HCT116 (cell line): ENCODE results near the gene DENND5A. TPM values are rescaled to one million over a fixed set of nuclear protein-coding genes. Genes with fewer than 3 reads are reported as not detected.

Experiments
- ATAC-seq: fragments of 200-7000 bp; cut with Tn5 transposase; 2 replicates; pipeline ENCODE4 v1.9.1; 2020; ENCODE audit warnings: mild to moderate bottlenecking, moderate library complexity
- BruUV-seq: library from RNA; stranded (reverse); fragments of 400-500 nt; replicated peaks from 2 replicates; lab custom pipeline; 2021; lab: Mats Ljungman, UMichigan
- CTCF ChIA-PET: fragments of 300-600 bp; sonication (Branson Sonifier 250); formaldehyde crosslinking; loops from one replicate; lab custom pipeline; 2021; ENCODE audit warnings: antibody characterized with exemption; lab: Charles Lee
- POLR2A ChIA-PET: fragments of 300-600, 350-600 bp; sonication (Branson Sonifier 250); formaldehyde crosslinking; loops from one replicate; lab custom pipeline; 2021; ENCODE audit warnings: antibody characterized with exemption; lab: Charles Lee
- RAD21 ChIA-PET, 2 experiments: fragments of 300-600 bp; sonication (Branson Sonifier 250); formaldehyde crosslinking; loops; one replicate each; lab custom pipeline; 2023; ENCODE audit warnings: low total read pairs in 2 of 2; ENCODE audit not compliant: uncharacterized antibody in 2 of 2, unreplicated experiment in 2 of 2, low non-redundant PET in 1 of 2; lab: Charles Lee
- DNase-seq: peaks from one replicate; pipeline ENCODE4 v3.0.0-alpha.2; 2010; ENCODE audit warnings: low read depth, low spot score
- H2AFZ ChIP-seq: fragments of 200-600 bp; shearing (Covaris generic), sonication (generic); 2 replicates; pipeline ENCODE4 v1.6.1; 2017; ENCODE audit warnings: low read depth, mixed run types, mixed read lengths, antibody characterized with exemption, low read length; ENCODE audit not compliant: poor library complexity, severe bottlenecking
- H3K27ac ChIP-seq: 2 replicates; pipeline ENCODE4 v1.5.1; 2012; ENCODE audit warnings: low read depth, low read length
- H3K27me3 ChIP-seq: fragments of 200-600 bp; sonication (generic); 2 replicates; pipeline ENCODE4 v1.6.1; 2016; ENCODE audit warnings: mixed run types, low read length, mixed read lengths; ENCODE audit not compliant: insufficient read depth
- H3K36me3 ChIP-seq, 2 experiments: fragments of 200-500 bp in 1 of 2; fragments of 200-600 bp in 1 of 2; sonication (Bioruptor generic) in 1 of 2; sonication (generic) in 1 of 2; 2 replicates each; pipeline versions ENCODE4 v1.5.1 to v1.6.1; 2014 to 2016; ENCODE audit warnings: low read length in 2 of 2, inconsistent platforms in 1 of 2, mixed read lengths in 1 of 2, mixed run types in 1 of 2; ENCODE audit not compliant: insufficient read depth in 2 of 2, control insufficient read depth in 1 of 2
- H3K4me1 ChIP-seq, 2 experiments: fragments of 200-600 bp in 1 of 2; sonication (generic) in 1 of 2; 2 replicates each; pipeline versions ENCODE4 v1.5.1 to v1.6.1; 2012 to 2017; ENCODE audit warnings: low read length in 2 of 2, inconsistent platforms in 1 of 2, mild to moderate bottlenecking in 1 of 2, mixed read lengths in 1 of 2, mixed run types in 1 of 2, moderate library complexity in 1 of 2; ENCODE audit not compliant: insufficient read depth in 2 of 2, control insufficient read depth in 1 of 2
- H3K4me2 ChIP-seq: fragments of 200-600 bp; sonication (generic); 2 replicates; pipeline ENCODE4 v1.6.1; 2017; ENCODE audit warnings: mixed run types, low read length, mixed read lengths
- H3K4me3 ChIP-seq, 2 experiments: fragments of 200-600 bp in 1 of 2; sonication (generic) in 1 of 2; replicated peaks in 1 of 2; 2 replicates each; pipeline ENCODE4 v1.5.1; 2011 to 2016; ENCODE audit warnings: low read length in 2 of 2, control low read depth in 1 of 2, low read depth in 1 of 2, mild to moderate bottlenecking in 1 of 2, mixed read lengths in 1 of 2, mixed run types in 1 of 2
- H3K79me2 ChIP-seq: fragments of 200-600 bp; sonication (generic); 2 replicates; pipeline ENCODE4 v1.6.1; 2017; ENCODE audit warnings: mild to moderate bottlenecking, mixed run types, low read length, moderate library complexity, mixed read lengths; ENCODE audit not compliant: insufficient read depth
- H3K9ac ChIP-seq: fragments of 200-600 bp; sonication (generic); 2 replicates; pipeline ENCODE4 v1.6.1; 2016; ENCODE audit warnings: low read length, mixed read lengths
- H3K9me2 ChIP-seq: fragments of 200-600 bp; sonication (generic), shearing (Covaris generic); 2 replicates; pipeline ENCODE4 v1.6.1; 2017; ENCODE audit warnings: mixed run types, mild to moderate bottlenecking, moderate library complexity; ENCODE audit not compliant: insufficient read depth
- H3K9me3 ChIP-seq, 2 experiments: fragments of 200-500 bp in 1 of 2; fragments of 200-600 bp in 1 of 2; sonication (Bioruptor generic) in 1 of 2; sonication (generic) in 1 of 2; 2 replicates each; pipeline ENCODE4 v1.6.1; 2014 to 2017; ENCODE audit warnings: low read length in 2 of 2, mixed read lengths in 2 of 2, inconsistent platforms in 1 of 2, low read depth in 1 of 2, mild to moderate bottlenecking in 1 of 2, mixed run types in 1 of 2, moderate library complexity in 1 of 2; ENCODE audit not compliant: control insufficient read depth in 1 of 2, insufficient read depth in 1 of 2
- H4K20me1 ChIP-seq: fragments of 200-600 bp; sonication (generic), shearing (Covaris generic); 2 replicates; pipeline ENCODE4 v1.6.1; 2017; ENCODE audit warnings: mixed run types, mild to moderate bottlenecking, moderate library complexity; ENCODE audit not compliant: insufficient read depth
- CEBPB ChIP-seq: IDR thresholded peaks from 2 replicates; pipeline ENCODE4 v1.6.1; 2012; ENCODE audit warnings: low read depth
- CTCF ChIP-seq, 3 experiments: fragments of 200-600 bp in 1 of 3; sonication (generic) in 1 of 3; IDR thresholded peaks in 2 of 3; conservative IDR thresholded peaks in 1 of 3; 2 replicates each; pipeline ENCODE4 v1.5.1; 2012 to 2017; ENCODE audit warnings: low read depth in 2 of 3, low read length in 2 of 3, antibody characterized with exemption in 1 of 3, borderline replicate concordance in 1 of 3, control low read depth in 1 of 3, mild to moderate bottlenecking in 1 of 3, mixed read lengths in 1 of 3, mixed run types in 1 of 3, moderate library complexity in 1 of 3; ENCODE audit not compliant: insufficient read depth in 1 of 3
- EGR1 ChIP-seq: IDR thresholded peaks from 2 replicates; pipeline ENCODE4 v1.6.1; 2012; ENCODE audit warnings: low read depth
- ELF1 ChIP-seq: IDR thresholded peaks from 2 replicates; pipeline ENCODE4 v1.6.1; 2012; ENCODE audit warnings: low read depth, borderline replicate concordance
- EZH2 ChIP-seq: fragments of 200-600 bp; sonication (generic); IDR thresholded peaks from 2 replicates; pipeline ENCODE4 v1.6.1; 2017; ENCODE audit warnings: antibody characterized with exemption, mixed run types
- EZH2phosphoT487 ChIP-seq: fragments of 200-600 bp; IDR thresholded peaks from 2 replicates; pipeline ENCODE4 v1.6.1; 2018; ENCODE audit warnings: antibody characterized with exemption, borderline replicate concordance
- FOSL1 ChIP-seq: IDR thresholded peaks from 2 replicates; pipeline ENCODE4 v1.6.1; 2012; ENCODE audit warnings: low read depth
- MAX ChIP-seq: IDR thresholded peaks from 2 replicates; pipeline ENCODE4 v1.6.1; 2012
- POLR2AphosphoS5 ChIP-seq: IDR thresholded peaks from 2 replicates; pipeline ENCODE4 v1.6.1; 2011; ENCODE audit warnings: mild to moderate bottlenecking, low read depth, low read length, moderate library complexity
- SIN3A ChIP-seq: IDR thresholded peaks from 2 replicates; pipeline ENCODE4 v1.6.1; 2012; ENCODE audit warnings: low read depth
- SP1 ChIP-seq: IDR thresholded peaks from 2 replicates; pipeline ENCODE4 v1.6.1; 2012; ENCODE audit warnings: low read depth
- SRF ChIP-seq: IDR thresholded peaks from 2 replicates; pipeline ENCODE4 v1.6.1; 2012; ENCODE audit warnings: low read depth
- TCF7L2 ChIP-seq: IDR thresholded peaks from 2 replicates; pipeline ENCODE4 v1.7.0; 2011; ENCODE audit warnings: borderline replicate concordance, inconsistent platforms; ENCODE audit not compliant: insufficient read depth, insufficient read length; ENCODE audit errors: extremely low read depth
- YY1 ChIP-seq: IDR thresholded peaks from 2 replicates; pipeline ENCODE4 v1.6.1; 2011; ENCODE audit warnings: low read length, low read depth, moderate library complexity, mild to moderate bottlenecking; ENCODE audit not compliant: insufficient replicate concordance; ENCODE audit errors: extremely low read depth
- ZNF274 ChIP-seq: fragments of 200-500 bp; sonication (Bioruptor generic); IDR thresholded peaks from 2 replicates; pipeline ENCODE4 v1.6.1; 2014; ENCODE audit warnings: mild to moderate bottlenecking, low read depth, low read length, inconsistent platforms
- intact Hi-C: fragments of 100-400 bp; cut with micrococcal nuclease; formaldehyde crosslinking; loops from 2 replicates; pipeline ENCODE4 v1.10.0; 2022
- total RNA-seq: library from RNA; stranded (reverse); gene quantifications from one replicate; pipeline ENCODE4 v1.2.1, GENCODE V29; 2021; ENCODE audit not compliant: unreplicated experiment
- TF ChIP-seq, protein P1 (sequence below): IDR thresholded peaks from 2 replicates; pipeline ENCODE4 v1.6.1; 2012; ENCODE audit warnings: low read depth

The DENND5A gene
- total RNA-seq, 1 experiment from 2014 or later, result 48.6 TPM

GRCh38 chr11:9180784-9181183 is 84.4 kb downstream of the DENND5A start:
- BruUV-seq, result no TSS peak
- Histone ChIP-seq H3K4me2 (no peak overlapping the region), H3K9me2 (no peaks in the 10 kb centered on the region), H2AFZ (no peak overlapping the region), H3K9ac (no peak overlapping the region)
- CTCF ChIA-PET, result no interaction called here
- TF ChIP-seq MAX (no peak), SIN3A (no peak), ELF1 (no peak), EZH2 (no peak)
- TF ChIP-seq, all 23 proteins: peak for 0
- peaks cover 19 to 20% of the 10 kb centered on the region in 2 experiments; a peak in 3 of 4 replicates for H3K36me3 ChIP-seq
- no peaks in the 10 kb centered on the region for H4K20me1 ChIP-seq
- POLR2A ChIA-PET, result no interaction called here
- RAD21 ChIA-PET, result no interaction called here
- no peaks in the 10 kb centered on the region for H3K4me1 ChIP-seq
- H3K27me3 ChIP-seq, result no peaks in the 10 kb centered on the region
- H3K79me2 ChIP-seq, result no peaks in the 10 kb centered on the region
- no peak overlapping the region for H3K4me3 ChIP-seq
- intact Hi-C loops, result no loop called here
- no peaks in the 10 kb centered on the region for H3K9me3 ChIP-seq
- no peak overlapping the region for H3K27ac ChIP-seq
- no peak for ATAC-seq
- no peak for DNase-seq

DNA sequence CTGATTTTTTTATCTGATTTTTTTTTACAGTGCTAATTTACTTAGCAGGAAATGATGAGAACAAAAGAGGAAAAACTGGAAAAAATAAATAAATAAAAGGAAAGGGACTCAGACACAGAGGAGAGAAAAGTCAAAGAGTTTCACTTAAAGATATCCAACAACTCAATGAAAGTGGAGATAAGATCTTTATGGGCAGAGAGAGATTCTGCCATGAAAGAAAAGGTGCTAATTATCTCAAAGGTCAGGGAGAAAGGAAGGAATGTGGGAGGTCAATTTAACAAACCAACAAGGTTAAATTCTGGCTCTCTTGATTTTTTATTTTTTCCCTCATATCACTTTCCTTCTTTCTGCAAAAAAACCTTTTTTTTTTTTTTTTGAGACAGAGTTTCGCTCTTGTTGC is 86.0 kb downstream of the DENND5A start:
- POLR2A ChIA-PET, result no interaction called here
- TF ChIP-seq EZH2 (no peak), FOSL1 (no peak), SP1 (no peak), ELF1 (no peak), CEBPB (no peak), YY1 (no peak), SRF (no peak), CTCF (IDR thresholded peaks at IDR 0.05 in 2 of 3, conservative IDR thresholded peaks at IDR 0.05 in 1 of 3; ENCODE audit: borderline replicate concordance in 1 of 3, insufficient read depth in 1 of 3, low read depth in 2 of 3, low read length in 2 of 3) (no peak), EZH2phosphoT487 (no peak), ZNF274 (no peak), TCF7L2 (no peak), POLR2AphosphoS5 (no peak), EGR1 (no peak)
- TF ChIP-seq, protein P1, sequence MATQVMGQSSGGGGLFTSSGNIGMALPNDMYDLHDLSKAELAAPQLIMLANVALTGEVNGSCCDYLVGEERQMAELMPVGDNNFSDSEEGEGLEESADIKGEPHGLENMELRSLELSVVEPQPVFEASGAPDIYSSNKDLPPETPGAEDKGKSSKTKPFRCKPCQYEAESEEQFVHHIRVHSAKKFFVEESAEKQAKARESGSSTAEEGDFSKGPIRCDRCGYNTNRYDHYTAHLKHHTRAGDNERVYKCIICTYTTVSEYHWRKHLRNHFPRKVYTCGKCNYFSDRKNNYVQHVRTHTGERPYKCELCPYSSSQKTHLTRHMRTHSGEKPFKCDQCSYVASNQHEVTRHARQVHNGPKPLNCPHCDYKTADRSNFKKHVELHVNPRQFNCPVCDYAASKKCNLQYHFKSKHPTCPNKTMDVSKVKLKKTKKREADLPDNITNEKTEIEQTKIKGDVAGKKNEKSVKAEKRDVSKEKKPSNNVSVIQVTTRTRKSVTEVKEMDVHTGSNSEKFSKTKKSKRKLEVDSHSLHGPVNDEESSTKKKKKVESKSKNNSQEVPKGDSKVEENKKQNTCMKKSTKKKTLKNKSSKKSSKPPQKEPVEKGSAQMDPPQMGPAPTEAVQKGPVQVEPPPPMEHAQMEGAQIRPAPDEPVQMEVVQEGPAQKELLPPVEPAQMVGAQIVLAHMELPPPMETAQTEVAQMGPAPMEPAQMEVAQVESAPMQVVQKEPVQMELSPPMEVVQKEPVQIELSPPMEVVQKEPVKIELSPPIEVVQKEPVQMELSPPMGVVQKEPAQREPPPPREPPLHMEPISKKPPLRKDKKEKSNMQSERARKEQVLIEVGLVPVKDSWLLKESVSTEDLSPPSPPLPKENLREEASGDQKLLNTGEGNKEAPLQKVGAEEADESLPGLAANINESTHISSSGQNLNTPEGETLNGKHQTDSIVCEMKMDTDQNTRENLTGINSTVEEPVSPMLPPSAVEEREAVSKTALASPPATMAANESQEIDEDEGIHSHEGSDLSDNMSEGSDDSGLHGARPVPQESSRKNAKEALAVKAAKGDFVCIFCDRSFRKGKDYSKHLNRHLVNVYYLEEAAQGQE, result no peak
- TF ChIP-seq, all 23 proteins: peak for 0
- no peak overlapping the region for H3K4me2 ChIP-seq
- BruUV-seq, result no TSS peak
- H3K9me2 ChIP-seq, result no peaks in the 10 kb centered on the region
- peaks cover 20 to 22% of the 10 kb centered on the region in 2 experiments; a peak in 3 of 4 replicates for H3K36me3 ChIP-seq
- no peak overlapping the region for H3K27ac ChIP-seq
- no peaks in the 10 kb centered on the region for H4K20me1 ChIP-seq
- no peak overlapping the region for H3K4me3 ChIP-seq
- no peak overlapping the region for H3K9ac ChIP-seq
- DNase-seq (no peak), ATAC-seq (no peak)
- RAD21 ChIA-PET, result no interaction called here
- H2AFZ ChIP-seq, result no peak overlapping the region
- H3K9me3 ChIP-seq, result no peaks in the 10 kb centered on the region
- intact Hi-C loops, result no loop called here
- H3K79me2 ChIP-seq, result no peaks in the 10 kb centered on the region
- H3K4me1 ChIP-seq, result no peaks in the 10 kb centered on the region
- H3K27me3 ChIP-seq, result no peaks in the 10 kb centered on the region
- CTCF ChIA-PET, result no interaction called here
